GOT3 (cell line): ENCODE measurements around the gene SLC16A6.
"Not testable (repeated sequence)": the region's sequence is repeated elsewhere in the genome, so short reads cannot be mapped to it uniquely, and the experiment has no call there.

ENCODE experiments used
- DNase-seq: peaks from one replicate; lab custom pipeline; 2025; ENCODE audit warnings: mixed read lengths; lab: John Stamatoyannopoulos, UW

The SLC16A6 gene, protein sequence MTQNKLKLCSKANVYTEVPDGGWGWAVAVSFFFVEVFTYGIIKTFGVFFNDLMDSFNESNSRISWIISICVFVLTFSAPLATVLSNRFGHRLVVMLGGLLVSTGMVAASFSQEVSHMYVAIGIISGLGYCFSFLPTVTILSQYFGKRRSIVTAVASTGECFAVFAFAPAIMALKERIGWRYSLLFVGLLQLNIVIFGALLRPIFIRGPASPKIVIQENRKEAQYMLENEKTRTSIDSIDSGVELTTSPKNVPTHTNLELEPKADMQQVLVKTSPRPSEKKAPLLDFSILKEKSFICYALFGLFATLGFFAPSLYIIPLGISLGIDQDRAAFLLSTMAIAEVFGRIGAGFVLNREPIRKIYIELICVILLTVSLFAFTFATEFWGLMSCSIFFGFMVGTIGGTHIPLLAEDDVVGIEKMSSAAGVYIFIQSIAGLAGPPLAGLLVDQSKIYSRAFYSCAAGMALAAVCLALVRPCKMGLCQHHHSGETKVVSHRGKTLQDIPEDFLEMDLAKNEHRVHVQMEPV

DNA sequence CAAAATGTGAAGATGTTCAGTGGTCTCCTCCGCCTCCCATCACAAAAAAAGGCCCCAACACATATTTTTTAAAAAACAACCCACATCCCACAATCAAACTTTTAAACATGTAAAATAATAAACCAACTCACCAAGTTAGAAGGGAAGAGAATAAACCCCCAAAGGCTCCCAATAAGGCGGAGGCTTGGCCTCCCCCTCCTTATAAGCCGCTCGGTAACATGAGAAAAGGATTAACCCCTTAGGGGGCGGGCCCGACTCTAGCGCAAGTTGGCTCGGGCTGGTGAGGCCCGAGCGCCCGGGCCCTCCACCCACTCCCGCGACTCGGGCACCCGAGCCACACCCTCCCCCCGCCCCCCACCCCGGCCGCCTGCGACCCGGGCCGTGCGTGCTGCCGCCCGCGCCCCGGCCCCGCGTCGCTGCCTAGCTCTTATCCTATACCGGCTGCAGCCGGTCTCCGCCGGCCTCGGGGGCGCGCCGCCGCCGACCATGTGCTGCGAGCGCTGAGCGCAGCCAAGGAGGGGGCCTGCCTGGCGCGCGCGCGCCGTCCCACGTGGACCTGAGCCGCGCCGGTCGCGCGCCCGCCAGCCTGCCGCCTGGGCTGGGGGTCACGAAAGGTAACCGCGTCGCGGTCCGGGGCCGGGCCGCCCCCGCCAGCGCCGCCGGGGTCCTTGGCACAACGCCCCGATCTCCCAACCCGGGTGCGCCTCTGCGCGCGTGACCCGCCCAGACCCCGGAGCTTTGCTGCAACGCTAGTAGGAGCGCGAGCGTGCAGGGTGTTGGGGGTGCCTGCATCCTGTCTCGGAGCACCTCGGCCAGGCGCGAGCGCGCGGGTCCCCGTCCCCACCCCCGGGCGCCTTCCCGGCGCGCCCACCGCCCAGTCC, at the start of gene SLC16A6, which contains the start of gene ARSG:
Gene SLC16A6 (minus strand): TSS at position 173 of the 881 bp plus-strand sequence. CDS start 12,807 bp downstream, outside the sequence.
Gene ARSG (plus strand): TSS at position 541 of the 881 bp plus-strand sequence. CDS start 15,999 bp downstream, outside the sequence.
- no peak for DNase-seq

DNA sequence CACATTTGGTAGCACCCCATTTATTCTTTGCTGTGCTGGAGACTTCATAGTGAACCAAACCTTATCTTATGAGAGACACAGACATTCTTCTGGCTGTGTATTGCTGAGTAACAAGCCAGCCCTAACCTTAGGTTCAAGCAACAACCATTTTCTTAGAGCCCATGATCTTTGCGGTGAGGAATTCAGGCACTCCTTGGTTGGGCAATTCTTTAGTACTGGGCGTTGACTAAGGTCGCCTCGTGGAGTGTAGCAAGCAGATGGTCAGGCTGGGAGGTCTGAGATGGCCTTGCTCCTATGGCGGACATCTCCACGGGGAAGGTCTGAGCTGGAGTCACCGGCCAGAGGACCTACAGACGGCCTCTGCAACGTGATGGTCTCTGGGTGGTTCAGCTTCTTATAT, 43.5 kb upstream of the SLC16A6 start:
- DNase-seq: no peak

DNA sequence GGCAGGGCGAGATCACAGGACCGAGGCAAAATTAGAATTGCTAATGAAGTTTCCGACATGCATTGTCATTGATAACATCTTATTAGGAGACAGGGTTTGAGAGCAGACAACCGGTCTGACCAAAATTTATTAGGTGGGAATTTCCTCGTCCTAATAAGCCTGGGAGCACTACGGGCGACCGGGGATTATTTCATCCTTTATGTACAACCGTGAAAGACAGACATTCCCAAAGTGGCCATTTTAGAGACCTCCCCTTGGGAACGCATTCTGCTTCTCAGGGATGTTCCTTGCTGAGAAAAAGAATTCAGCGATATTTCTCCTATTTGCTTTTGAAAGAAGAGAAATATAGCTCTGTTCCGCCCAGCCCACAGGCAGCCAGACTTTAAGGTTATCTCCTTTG, 41.0 kb upstream of the SLC16A6 start:
- not testable (repeated sequence) for DNase-seq

DNA sequence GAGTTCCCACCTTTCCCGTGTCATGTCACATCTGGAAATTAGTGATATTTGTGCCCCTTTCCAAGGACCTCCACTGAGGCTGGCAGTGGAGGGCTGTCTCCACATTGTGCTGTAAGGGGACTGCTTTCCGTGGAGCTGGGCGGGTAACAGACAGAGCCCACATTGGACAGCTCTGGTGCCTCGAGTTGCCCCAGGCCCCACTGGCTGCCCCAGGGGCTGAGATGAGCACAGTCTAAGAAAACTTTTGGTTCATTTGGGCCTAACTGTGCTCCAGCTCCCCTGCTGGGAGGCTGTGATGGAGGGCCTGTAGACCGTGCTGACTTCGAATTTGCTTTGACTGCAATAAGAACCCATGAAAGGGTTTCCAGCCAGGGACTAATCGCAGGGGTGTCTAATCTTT, 38.4 kb upstream of the SLC16A6 start:
- DNase-seq: no peak

DNA sequence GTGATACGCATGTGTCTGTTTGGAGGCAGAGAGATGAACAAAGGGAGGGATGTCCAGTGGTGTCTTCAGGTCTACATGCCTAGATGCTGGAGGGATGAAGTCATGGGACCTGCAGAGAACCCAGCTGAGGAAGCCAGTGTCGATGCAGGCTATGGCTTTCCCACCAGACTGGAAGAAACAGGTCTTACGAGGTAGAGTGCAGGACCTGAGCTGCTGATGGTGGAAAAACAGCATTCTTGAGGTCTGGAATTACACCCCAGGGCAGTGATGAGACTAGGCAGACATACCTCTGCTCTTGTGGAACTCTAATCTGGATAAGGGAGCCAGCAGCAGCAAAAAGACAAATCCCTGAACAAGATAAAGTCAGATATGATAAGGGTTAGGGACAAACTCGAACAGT, 37.7 kb upstream of the SLC16A6 start:
- DNase-seq: no peak

DNA sequence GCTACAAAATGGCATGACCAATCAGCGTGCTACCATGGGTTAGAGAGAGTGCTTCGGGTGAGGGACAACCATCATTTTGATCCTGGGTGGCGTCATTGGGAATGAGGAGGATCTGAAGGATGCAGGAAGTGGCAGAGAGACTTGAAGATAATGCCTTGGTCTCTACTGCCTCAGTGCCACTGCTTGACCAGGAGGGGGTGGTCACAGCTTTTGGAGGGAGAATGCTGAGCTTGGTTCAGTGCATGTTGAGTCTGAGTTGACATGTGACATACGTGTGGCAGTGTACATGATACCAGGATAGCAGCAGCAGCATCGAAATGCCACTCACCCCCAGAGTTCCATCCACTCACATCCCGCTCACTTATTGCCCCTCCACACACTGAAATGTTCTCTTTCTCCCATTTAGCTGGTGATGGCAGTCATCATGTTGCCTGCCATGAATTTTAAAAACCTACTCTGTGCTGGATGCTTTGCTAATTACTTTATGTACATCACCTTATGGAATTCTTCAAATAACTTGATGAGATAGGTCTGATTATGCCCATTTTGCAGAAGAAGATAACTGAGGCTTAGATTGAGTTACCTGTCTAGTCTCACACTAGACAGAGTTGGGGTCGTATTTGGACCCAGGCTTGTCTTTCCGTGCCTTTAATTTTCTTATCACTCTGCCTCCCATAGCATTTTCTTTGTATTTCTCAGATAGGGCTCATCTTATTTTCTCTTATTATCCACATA, 37.1 kb upstream of the SLC16A6 start:
- DNase-seq: no peak

DNA sequence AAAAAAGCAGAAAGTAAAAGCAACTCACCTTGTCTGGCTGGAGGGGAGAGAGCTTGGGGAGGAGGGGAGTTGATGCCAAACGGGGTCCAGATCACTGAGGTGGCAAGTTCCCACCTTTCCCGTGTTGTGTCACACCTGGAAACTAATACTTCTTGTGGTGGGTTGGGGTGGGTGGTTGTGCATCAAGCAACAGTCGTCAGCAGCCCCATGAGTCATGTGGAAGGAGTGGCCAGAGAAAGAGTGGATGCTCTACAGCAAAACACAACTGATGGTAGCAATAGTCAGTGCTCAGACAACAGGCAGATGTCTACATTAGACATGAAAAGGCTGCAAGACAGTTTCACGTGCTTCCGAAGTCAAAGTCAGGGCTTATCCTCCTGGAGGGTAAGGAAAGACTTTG, 35.8 kb upstream of the SLC16A6 start:
- DNase-seq: no peak

DNA sequence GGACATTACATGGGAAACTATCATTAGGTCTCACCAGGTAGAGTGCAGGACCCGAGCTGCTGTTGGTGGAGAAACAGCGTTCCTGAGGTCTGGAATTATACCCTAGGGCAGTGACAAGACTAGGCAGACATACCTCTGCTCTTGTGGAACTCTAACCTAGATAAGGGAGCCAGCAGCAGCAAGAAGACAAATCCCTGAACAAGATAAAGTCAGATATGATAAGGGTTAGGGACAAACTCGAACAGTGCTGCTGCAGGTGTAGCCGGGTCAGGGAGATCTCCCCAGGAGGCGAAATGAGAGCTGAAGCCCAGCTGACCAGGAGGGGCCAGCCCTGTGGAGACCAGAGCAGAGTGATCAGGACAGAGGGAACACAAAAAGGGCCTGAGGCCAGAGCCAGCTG, 35.0 kb upstream of the SLC16A6 start:
- DNase-seq: no peak

DNA sequence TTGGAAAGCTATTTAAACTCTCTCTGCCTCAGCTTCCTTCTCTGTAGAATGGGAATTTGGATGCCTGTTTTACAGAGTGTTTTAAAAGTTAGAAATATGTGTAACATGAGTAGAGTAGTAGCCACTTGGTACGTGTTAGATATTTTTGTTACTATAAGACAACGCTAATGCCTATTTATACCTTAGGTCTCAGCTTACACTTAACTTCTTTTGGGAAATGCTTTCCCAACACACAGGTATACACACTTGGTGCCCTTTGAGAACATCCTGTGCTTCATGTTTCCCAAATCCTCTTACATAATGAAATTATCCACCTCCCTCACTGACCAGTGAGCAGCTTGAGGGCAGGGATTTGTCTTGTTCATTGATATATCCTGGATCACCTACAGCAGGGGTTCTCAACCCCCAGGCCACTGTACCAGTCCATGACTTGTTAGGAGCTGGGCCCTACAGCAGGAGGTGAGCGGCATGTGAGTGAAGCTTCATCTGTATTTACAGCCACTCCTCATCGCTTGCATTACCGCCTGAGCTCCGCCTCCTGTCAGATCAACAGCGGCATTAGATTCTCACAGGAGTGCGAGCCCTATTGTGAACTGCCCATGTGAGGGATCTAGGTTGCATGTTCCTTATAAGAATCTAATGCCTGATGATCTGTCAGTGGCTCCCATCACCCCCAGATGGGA, 33.9 kb upstream of the SLC16A6 start:
- no peak for DNase-seq

DNA sequence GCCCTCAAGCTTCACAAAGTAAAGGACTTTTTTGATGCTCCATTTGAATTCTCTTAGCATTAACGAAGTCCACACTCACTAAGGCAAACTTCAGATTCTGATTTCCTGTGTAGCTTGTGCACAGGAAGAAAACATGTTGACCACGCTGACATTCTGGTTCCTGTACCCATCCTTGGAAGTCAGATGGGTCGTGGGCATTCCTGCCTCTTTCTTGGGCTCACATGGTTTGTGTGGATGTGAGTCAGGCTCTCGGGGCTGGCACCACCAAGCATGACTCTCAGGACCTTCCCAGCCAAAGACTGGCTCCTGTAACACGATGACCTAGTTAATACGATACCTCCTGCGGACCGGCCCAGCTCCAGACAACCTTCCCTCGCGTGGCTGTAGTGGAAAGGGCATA, 33.2 kb upstream of the SLC16A6 start:
- no peak for DNase-seq

DNA sequence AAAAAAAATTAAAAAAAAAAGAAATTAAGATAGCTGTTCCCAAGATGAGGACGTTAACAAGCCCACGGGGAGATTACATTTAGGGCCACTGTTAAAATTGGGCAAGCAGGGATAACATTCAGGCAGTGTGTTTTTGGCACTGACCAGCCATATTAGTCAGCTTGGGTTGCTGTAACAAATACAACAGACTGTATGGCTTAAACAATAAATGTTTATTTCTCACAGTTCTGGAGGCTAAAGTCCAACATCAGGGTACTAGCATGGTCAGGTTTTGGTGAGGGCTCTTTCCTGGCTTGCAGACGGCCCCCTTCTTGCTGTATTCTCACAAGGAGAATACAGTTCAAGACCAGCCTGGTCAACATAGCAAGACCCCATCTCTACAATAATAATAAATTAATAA, 31.7 kb upstream of the SLC16A6 start:
- DNase-seq: no peak

DNA sequence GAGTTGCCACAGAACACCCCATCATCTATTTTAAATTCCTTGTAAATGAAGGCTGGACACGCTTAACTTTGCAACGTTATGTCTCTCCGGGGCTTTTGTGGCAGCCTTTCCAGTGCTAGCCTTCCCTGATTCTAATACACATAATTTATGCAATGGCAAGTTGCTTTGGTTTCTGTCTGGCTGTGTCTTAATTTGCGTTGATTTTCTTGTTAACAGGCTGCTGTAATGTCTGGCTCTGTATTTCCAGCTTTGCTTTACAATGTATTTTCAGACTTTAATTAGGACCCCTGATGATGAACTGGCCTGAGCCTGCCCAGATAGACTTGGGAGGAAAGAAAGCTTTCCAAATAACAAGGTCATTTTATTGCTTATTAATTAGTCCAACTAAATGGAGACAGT, 30.6 kb upstream of the SLC16A6 start:
- no peak for DNase-seq

DNA sequence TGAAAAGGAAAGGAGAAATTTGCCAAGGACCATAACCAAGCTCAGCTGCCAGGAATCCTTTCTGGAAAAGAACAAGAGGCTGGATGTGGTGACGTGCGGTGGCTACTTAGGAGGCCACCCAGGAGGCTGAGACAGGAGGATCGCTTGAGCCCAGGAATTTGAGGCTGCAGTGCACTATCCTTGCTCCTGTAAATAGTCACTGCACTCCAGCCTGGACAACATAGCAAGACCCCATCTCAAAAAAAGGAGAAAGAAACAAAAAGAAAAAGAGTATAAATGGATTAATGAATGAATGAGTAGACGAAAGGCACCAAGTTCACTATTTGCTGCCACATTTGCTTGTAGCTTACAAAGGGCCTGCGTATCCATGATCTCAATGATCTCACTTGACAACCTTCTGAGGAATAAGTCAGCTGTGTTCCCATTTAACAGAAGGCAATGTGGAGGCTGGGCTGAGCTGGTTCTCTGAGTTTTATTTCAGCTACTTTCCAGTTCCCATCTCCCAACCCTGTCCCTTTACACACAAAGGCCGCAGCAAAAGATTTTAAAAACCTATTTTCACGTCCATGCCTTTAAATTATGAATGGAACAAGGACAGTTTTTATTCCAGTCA, 30.1 kb upstream of the SLC16A6 start:
- DNase-seq: no peak

DNA sequence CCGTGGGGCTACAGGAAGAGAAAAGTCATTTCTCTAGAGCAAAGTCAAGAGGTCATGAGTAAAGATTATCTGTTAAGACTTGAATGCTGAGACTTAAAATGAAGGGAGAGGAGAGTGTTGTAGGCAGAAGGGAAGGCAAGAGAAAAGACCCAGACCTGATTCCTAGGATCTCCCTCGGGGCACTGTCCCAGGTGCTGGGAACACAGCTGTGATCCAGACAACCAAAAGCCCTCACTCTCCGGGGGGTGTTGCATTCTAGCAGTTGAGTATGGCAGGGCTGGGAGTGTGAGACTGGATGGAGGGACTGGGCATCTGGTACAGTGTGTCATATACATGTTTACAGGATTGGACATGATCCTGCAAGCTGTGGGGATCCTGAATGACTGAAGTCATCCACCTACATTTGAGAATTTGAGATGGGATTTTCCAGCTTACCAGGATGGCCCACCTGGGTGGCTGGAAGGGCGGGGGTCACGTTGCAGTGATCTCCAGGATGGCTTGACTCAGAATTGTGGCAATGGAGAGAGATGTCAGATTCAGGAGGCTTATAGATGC, 29.5 kb upstream of the SLC16A6 start:
- no peak for DNase-seq

DNA sequence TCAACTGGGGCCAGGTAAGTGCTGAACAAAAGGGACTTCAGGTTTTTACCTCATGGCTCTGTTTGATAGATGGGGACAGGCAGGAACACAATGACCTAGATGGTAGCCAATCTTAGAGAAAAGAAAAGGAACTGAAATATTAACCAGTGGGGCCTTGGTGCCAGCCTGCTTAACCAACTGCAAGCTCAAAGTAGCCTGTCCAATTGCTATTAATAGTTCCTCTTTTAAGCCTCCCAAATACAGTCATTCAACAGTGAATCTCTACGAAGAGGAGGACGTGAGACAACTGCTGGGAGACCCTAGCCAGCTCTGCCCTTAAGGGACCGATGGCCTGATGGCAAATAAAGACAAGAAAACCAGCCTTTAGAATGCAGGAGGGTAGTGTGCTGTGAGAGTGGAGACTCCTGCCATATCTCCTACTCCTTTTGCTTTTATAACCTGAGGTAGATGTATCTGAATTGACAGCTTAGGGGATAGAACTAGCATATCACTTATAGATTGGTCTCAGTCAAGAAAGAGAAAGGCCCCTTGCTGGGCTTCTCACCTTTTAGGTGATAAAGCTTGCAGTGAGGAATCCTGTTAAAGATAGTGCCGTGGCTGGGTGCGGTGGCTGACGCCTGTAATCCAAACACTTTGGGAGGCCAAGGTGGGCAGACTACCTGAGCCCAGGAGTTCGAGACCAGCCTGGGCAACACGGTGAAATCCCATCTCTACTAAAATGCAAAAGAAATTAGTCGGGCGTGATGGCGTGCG, 28.7 kb upstream of the SLC16A6 start:
- no peak for DNase-seq

DNA sequence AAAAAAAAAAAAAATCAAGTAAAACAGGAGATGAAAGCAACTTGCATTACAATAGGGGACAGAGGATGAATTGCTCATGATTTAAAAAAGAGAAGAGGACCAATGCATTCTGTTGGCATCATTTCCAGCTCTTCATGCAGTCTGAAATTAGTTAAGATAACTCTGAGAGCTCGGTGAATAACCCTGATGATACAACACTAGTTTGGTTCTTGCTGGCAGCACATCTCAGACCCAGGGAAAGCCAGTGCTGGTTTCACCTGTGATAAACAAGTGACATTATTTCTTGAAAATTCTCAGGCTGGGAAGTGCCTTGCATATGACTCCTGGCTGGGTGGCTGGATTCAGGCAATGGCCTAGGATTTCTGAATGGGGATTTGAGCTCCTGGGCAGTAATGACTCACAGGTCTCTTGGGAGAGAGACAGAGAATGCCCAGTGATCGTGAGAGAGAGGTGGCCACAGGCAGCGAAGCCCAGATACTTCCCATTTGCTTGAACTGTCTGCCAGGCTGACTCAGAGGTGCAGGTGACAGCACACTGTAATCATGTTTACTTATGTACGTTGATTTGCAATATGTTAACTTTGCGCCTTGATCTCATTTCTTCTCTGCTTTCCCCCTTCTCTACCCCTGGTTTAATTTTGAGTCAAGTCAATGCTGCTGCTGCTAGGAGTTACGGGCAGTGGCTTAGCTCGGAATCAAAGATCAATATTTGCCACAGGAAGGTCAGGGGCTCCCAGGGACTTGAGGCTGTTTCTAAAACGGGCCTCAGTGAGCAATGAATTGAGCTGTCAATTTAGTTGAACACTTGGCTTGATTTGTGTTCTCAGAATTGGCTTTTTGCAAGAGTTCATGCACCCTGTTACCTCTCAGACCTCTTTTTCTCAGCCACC, 27.4 kb upstream of the SLC16A6 start:
- peak; percentile 26 for DNase-seq

DNA sequence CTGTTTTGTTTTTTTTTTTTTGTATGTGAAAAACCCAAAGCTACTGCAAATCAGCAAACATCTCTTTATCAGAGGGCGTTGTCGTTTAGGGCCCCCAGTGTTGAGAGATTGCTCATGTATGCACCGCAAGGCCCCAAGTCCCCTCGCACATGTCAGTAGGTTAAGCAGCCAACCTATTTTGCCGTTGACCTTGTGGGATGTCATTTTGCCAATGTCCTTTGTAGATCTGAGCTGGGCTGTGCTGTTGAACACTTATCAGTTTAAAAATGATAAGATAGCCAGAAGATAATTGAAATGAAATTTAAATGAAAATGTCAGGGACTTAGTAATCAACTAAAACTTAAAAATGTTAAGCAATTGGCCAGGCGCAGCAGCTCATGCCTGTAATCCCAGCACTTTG, 26.5 kb upstream of the SLC16A6 start:
- DNase-seq: no peak

DNA sequence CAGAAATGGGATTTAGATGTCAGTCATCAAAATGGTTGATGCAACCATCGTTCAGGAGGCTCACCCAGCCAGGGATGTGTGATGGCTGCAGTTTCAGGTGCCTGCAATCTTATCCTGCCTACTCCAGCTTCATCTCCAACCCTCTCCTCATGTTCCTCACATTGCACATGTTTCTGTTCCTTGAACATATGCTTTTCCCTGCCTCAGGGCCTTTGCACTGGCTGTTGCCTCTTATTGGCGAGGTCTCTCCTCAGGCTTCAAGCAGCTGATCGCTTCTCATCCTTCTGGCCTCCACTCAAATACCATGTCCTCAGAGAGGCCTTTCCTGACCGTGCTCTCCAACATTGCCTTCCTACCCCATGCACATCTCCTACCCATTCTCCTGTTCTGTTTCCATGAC, 25.0 kb upstream of the SLC16A6 start:
- no peak for DNase-seq
